B cell (primary cell): Measurements from ENCODE around the gene COTL1. TPM values are rescaled to one million over a fixed set of nuclear protein-coding genes. Genes with fewer than 3 reads are reported as not detected.

Experiments
- ATAC-seq: fragments of 200-7000 bp; cut with Tn5 transposase; one replicate; pipeline ENCODE4 v1.10.0; 2021; ENCODE audit warnings: low read depth, mild to moderate bottlenecking, moderate number of reproducible peaks, moderate library complexity
- CTCF ChIA-PET: fragments of 350-600 bp; sonication (Branson Sonifier 250); formaldehyde crosslinking; loops from one replicate; lab custom pipeline; 2021; ENCODE audit warnings: antibody characterized with exemption, inconsistent platforms; lab: Charles Lee
- POLR2A ChIA-PET: fragments of 350-600 bp; sonication (Branson Sonifier 250); formaldehyde crosslinking; loops from one replicate; lab custom pipeline; 2021; ENCODE audit warnings: antibody characterized with exemption; lab: Charles Lee
- DNase-seq: peaks from one replicate; pipeline ENCODE4 v3.0.0; 2013
- H2AFZ ChIP-seq: 2 replicates; pipeline ENCODE4 v1.6.1; 2012; ENCODE audit warnings: mild to moderate bottlenecking, low read depth, low read length; ENCODE audit not compliant: insufficient read depth, poor library complexity, severe bottlenecking
- H3K27ac ChIP-seq, 2 donors: 1 replicate in 1 of 2; 2 replicates in 1 of 2; pipeline ENCODE4 v1.5.1; 2012 to 2013; ENCODE audit warnings: low read length in 2 of 2, mild to moderate bottlenecking in 2 of 2, moderate library complexity in 1 of 2
- H3K27me3 ChIP-seq, 4 experiments: fragments of 200-600 bp in 1 of 4; sonication (generic) in 1 of 4; replicated peaks in 1 of 4; 1 replicate in 2 of 4; 2 replicates in 2 of 4; pipeline versions ENCODE4 v1.6.1 to v1.7.0; 2013 to 2016; ENCODE audit warnings: low read length in 3 of 4, mild to moderate bottlenecking in 2 of 4, mixed read lengths in 1 of 4, moderate library complexity in 1 of 4; ENCODE audit not compliant: insufficient read depth in 4 of 4, control insufficient read depth in 3 of 4; ENCODE audit errors: control extremely low read depth in 1 of 4
- H3K36me3 ChIP-seq, 2 experiments: replicated peaks in 1 of 2; 1 replicate in 1 of 2; 2 replicates in 1 of 2; pipeline versions ENCODE4 v1.6.1 to v1.7.1; 2013; ENCODE audit warnings: low read length in 1 of 2; ENCODE audit not compliant: insufficient read depth in 2 of 2, control insufficient read depth in 1 of 2; ENCODE audit errors: control extremely low read depth in 1 of 2, extremely low read depth in 1 of 2
- H3K4me1 ChIP-seq, 2 donors: fragments of 200-600 bp in 1 of 2; sonication (generic) in 1 of 2; 1 replicate in 1 of 2; 2 replicates in 1 of 2; pipeline versions ENCODE4 v1.5.1 to v1.6.1; 2013 to 2017; ENCODE audit warnings: low read length in 2 of 2; ENCODE audit not compliant: control insufficient read depth in 2 of 2, insufficient read depth in 2 of 2
- H3K4me2 ChIP-seq: replicated peaks from 2 replicates; pipeline ENCODE3; 2012; ENCODE audit warnings: mild to moderate bottlenecking, low read depth, low read length; ENCODE audit not compliant: poor library complexity, severe bottlenecking
- H3K4me3 ChIP-seq, 5 experiments: fragments of 200-600 bp in 1 of 5; sonication (generic) in 1 of 5; 1 replicate in 3 of 5; 2 replicates in 2 of 5; pipeline versions ENCODE4 v1.5.1 to v1.7.0; 2011 to 2016; ENCODE audit warnings: low read length in 4 of 5, mild to moderate bottlenecking in 4 of 5, low read depth in 2 of 5, control low read depth in 1 of 5, moderate library complexity in 1 of 5; ENCODE audit not compliant: insufficient read depth in 1 of 5; ENCODE audit errors: control extremely low read depth in 1 of 5, extremely low read depth in 1 of 5
- H3K79me2 ChIP-seq: fragments of 200-600 bp; sonication (generic); one replicate; pipeline ENCODE4 v1.6.0; 2016; ENCODE audit warnings: low read length; ENCODE audit not compliant: control insufficient read depth, insufficient read depth
- H3K9ac ChIP-seq: fragments of 200-600 bp; sonication (generic); 2 replicates; pipeline ENCODE4 v1.6.1; 2017; ENCODE audit warnings: mild to moderate bottlenecking, low read length, moderate library complexity
- H3K9me3 ChIP-seq, 3 donors: one replicate each; pipeline versions ENCODE4 v1.6.1 to v1.7.1; 2013; ENCODE audit warnings: low read length in 2 of 3; ENCODE audit not compliant: control insufficient read depth in 2 of 3, insufficient read depth in 1 of 3; ENCODE audit errors: control extremely low read depth in 1 of 3
- H4K20me1 ChIP-seq: 2 replicates; pipeline ENCODE4 v1.6.0; 2012; ENCODE audit warnings: mild to moderate bottlenecking, low read length; ENCODE audit not compliant: insufficient read depth, control insufficient read depth, poor library complexity, severe bottlenecking
- H3K27ac Mint-ChIP-seq: one replicate; pipeline ENCODE4 v1.8.0; 2021; ENCODE audit warnings: mixed read lengths
- H3K27me3 Mint-ChIP-seq: one replicate; pipeline ENCODE4 v1.8.0; 2021; ENCODE audit warnings: mixed read lengths
- H3K4me1 Mint-ChIP-seq: one replicate; pipeline ENCODE4 v1.8.0; 2021; ENCODE audit warnings: mixed read lengths
- H3K4me3 Mint-ChIP-seq: one replicate; pipeline ENCODE4 v1.8.0; 2021; ENCODE audit warnings: mixed read lengths
- H3K9me3 Mint-ChIP-seq: one replicate; pipeline ENCODE4 v1.8.0; 2022; ENCODE audit warnings: mixed read lengths; ENCODE audit not compliant: insufficient read depth
- CTCF ChIP-seq: fragments of 200-600 bp; IDR thresholded peaks from one replicate; pipeline ENCODE4 v1.8.0; 2022; ENCODE audit warnings: antibody characterized with exemption, mild to moderate bottlenecking
- EZH2 ChIP-seq: IDR thresholded peaks from 2 replicates; pipeline ENCODE4 v1.6.1; 2012; ENCODE audit warnings: borderline replicate concordance, low read depth, mild to moderate bottlenecking, moderate library complexity, low read length; ENCODE audit not compliant: insufficient read depth, poor library complexity, severe bottlenecking
- WGBS: methylation state at CpG from one replicate; pipeline ENCODE4 v1.1.5; 2013; ENCODE audit warnings: missing lambda C conversion rate; ENCODE audit not compliant: insufficient coverage; 5-methylcytosine and 5-hydroxymethylcytosine counted together
- intact Hi-C: fragments of 100-400 bp; cut with micrococcal nuclease; formaldehyde crosslinking; loops from one replicate; pipeline ENCODE4 v1.10.0; 2022
- polyA plus RNA-seq: library from polyadenylated mRNA; depleted of rRNA; stranded (reverse); fragments of >200 nt; gene quantifications from 2 replicates; pipeline ENCODE4 v1.2.3, GENCODE V29; 2012
- total RNA-seq, 2 donors: library from RNA; stranded (reverse); fragments of 120-200 nt in 1 of 2; gene quantifications; 1 replicate in 1 of 2; 2 replicates in 1 of 2; pipeline versions ENCODE4 v1.2.3 to v1.2.4, GENCODE V29; 2013 to 2022

COTL1 gene
- total and polyA plus RNA-seq, 2 donors (not counting 1 experiment from before 2014, with no cell fraction given): 158 to 264 TPM

- no peak overlapping the region for H3K9ac ChIP-seq
- intact Hi-C loops: no loop called here
- no peak overlapping the region for H3K4me3 Mint-ChIP-seq
- H3K27me3 Mint-ChIP-seq: no peaks in the 10 kb centered on the region
- no peak overlapping the region for H3K27ac ChIP-seq
- H3K36me3 ChIP-seq: no peaks in the 10 kb centered on the region
- no peak overlapping the region for H3K27ac Mint-ChIP-seq
- H3K27me3 ChIP-seq: no peaks in the 10 kb centered on the region
- peaks cover 12% of the 10 kb centered on the region for H3K79me2 ChIP-seq
- peaks cover 0 to 3% (median 0%) of the 10 kb centered on the region in 3 donors for H3K9me3 ChIP-seq
- peaks cover 35 to 51% of the 10 kb centered on the region in 2 donors for H3K4me1 ChIP-seq
- H3K4me1 Mint-ChIP-seq: peaks cover 49% of the 10 kb centered on the region
- POLR2A ChIA-PET: interaction anchor here (0.8 to 1.7 kb wide), 2 partner anchors 11 to 63 kb away, joined by 3 to 4 read pairs; partner anchors contain the start of gene KLHL36
- no peak for TF ChIP-seq CTCF
- no peak for TF ChIP-seq EZH2
- ATAC-seq (no peak), DNase-seq (no peak)
- 79% methylated on average over 3 of the region's 4 CpGs for WGBS
- CTCF ChIA-PET: interaction anchor here (1.0 to 3.8 kb wide), 3 partner anchors 16 to 102 kb away, joined by 3 to 34 read pairs (median 7); no protein-coding TSS in a partner anchor
- H3K4me2 ChIP-seq: no peak overlapping the region
- no peak overlapping the region for H2AFZ ChIP-seq
- H3K9me3 Mint-ChIP-seq: no peaks in the 10 kb centered on the region
- no peak overlapping the region for H3K4me3 ChIP-seq
- no peaks in the 10 kb centered on the region for H4K20me1 ChIP-seq
Observed at GRCh38 chr16:84637709-84638108, 19.8 kb upstream of the COTL1 start.

- H3K27ac ChIP-seq: no peak overlapping the region
- no peaks in the 10 kb centered on the region for H3K36me3 ChIP-seq
- no peaks in the 10 kb centered on the region for H4K20me1 ChIP-seq
- H2AFZ ChIP-seq: no peak overlapping the region
- no peak overlapping the region for H3K9ac ChIP-seq
- H3K9me3 ChIP-seq: peaks cover 0 to 3% (median 0%) of the 10 kb centered on the region in 3 donors
- H3K9me3 Mint-ChIP-seq: no peaks in the 10 kb centered on the region
- H3K27me3 ChIP-seq: no peaks in the 10 kb centered on the region
- H3K4me1 Mint-ChIP-seq: peaks cover 46% of the 10 kb centered on the region
- POLR2A ChIA-PET: no interaction called here
- DNase-seq (no peak), ATAC-seq (no peak)
- intact Hi-C loops: no loop called here
- peaks cover 23 to 45% of the 10 kb centered on the region in 2 donors for H3K4me1 ChIP-seq
- H3K79me2 ChIP-seq: peaks cover 12% of the 10 kb centered on the region
- WGBS: 98% methylated on average over 6 of the region's 8 CpGs
- no peak for TF ChIP-seq CTCF
- TF ChIP-seq EZH2: no peak
- no peaks in the 10 kb centered on the region for H3K27me3 Mint-ChIP-seq
- CTCF ChIA-PET: interaction anchor here (0.6 to 3.8 kb wide), 4 partner anchors 14 to 134 kb away, joined by 3 to 34 read pairs (median 4); no protein-coding TSS in a partner anchor
- H3K27ac Mint-ChIP-seq: no peak overlapping the region
- H3K4me3 ChIP-seq: no peak overlapping the region
- no peak overlapping the region for H3K4me3 Mint-ChIP-seq
- no peak overlapping the region for H3K4me2 ChIP-seq
Observed at GRCh38 chr16:84635702-84636101, 17.8 kb upstream of the COTL1 start.
